HepG2 (cell line): Measurements from ENCODE around the gene ZFAND2B. TPM values are rescaled to one million over a fixed set of nuclear protein-coding genes. Genes with fewer than 3 reads are reported as not detected.

Experiments used
- ATAC-seq: fragments of 200-7000 bp; cut with Tn5 transposase; 3 replicates; pipeline ENCODE4 v1.9.1; 2020; ENCODE audit warnings: mild to moderate bottlenecking, moderate library complexity
- BruUV-seq: library from RNA; stranded (reverse); fragments of 400-500 nt; replicated peaks from 2 replicates; lab custom pipeline; 2021; lab: Mats Ljungman, UMichigan
- CTCF ChIA-PET: fragments of 300-600 bp; formaldehyde crosslinking; extraction: SDS; loops from one replicate; lab custom pipeline; 2021; ENCODE audit warnings: low total read pairs, inconsistent platforms, low intra/inter-chr PET ratio; lab: Yijun Ruan, JAX
- POLR2A ChIA-PET: fragments of 350-600 bp; sonication (Branson Sonifier 250); formaldehyde crosslinking; loops from one replicate; lab custom pipeline; 2020; ENCODE audit warnings: antibody characterized with exemption, inconsistent platforms; lab: Yijun Ruan, JAX
- DNase-seq: peaks from one replicate; pipeline ENCODE4 v3.0.0-alpha.2; 2015; ENCODE audit warnings: low spot score
- FAIRE-seq: peaks from 3 replicates; lab custom pipeline; 2011; peaks lifted over from hg19 to GRCh38; lab: Jason Lieb, UNC
- H2AFZ ChIP-seq: one replicate; pipeline ENCODE4 v1.6.1; 2011; ENCODE audit warnings: low read length, inconsistent platforms
- H3K27ac ChIP-seq: fragments of 300-600 bp; 3 replicates; pipeline ENCODE4 v1.8.0; 2011; ENCODE audit warnings: mixed run types, mild to moderate bottlenecking, mixed read lengths, low read length, inconsistent platforms; ENCODE audit not compliant: insufficient read depth; ENCODE audit errors: extremely low read length
- H3K27me3 ChIP-seq, 2 experiments: fragments of 200-600 bp in 1 of 2; 2 replicates in 1 of 2; 3 replicates in 1 of 2; pipeline versions ENCODE4 v1.6.0 to v1.8.0; 2011; ENCODE audit warnings: low read length in 2 of 2, mild to moderate bottlenecking in 2 of 2, moderate library complexity in 2 of 2, inconsistent platforms in 1 of 2; ENCODE audit not compliant: insufficient read depth in 2 of 2, control insufficient read depth in 1 of 2
- H3K36me3 ChIP-seq, 2 experiments: fragments of 200-600 bp in 1 of 2; replicated peaks in 1 of 2; 2 replicates in 1 of 2; 3 replicates in 1 of 2; pipeline versions ENCODE4 v1.5.1 to v1.8.0; 2011; ENCODE audit warnings: low read length in 2 of 2, inconsistent platforms in 1 of 2; ENCODE audit not compliant: insufficient read depth in 2 of 2, control insufficient read depth in 1 of 2
- H3K4me1 ChIP-seq: 2 replicates; pipeline ENCODE4 v1.5.1; 2012; ENCODE audit warnings: low read length, inconsistent platforms; ENCODE audit not compliant: insufficient read depth
- H3K4me2 ChIP-seq: 2 replicates; pipeline ENCODE4 v1.6.0; 2011; ENCODE audit warnings: low read depth, low read length, inconsistent platforms
- H3K4me3 ChIP-seq, 3 experiments: fragments of 200-600 bp in 1 of 3; sonication (generic), shearing (Covaris generic) in 1 of 3; replicated peaks in 1 of 3; 2 replicates each; pipeline ENCODE4 v1.5.1; 2011 to 2016; ENCODE audit warnings: low read length in 3 of 3, inconsistent platforms in 2 of 3, low read depth in 2 of 3, mild to moderate bottlenecking in 2 of 3, control low read depth in 1 of 3, mixed read lengths in 1 of 3; ENCODE audit not compliant: insufficient read depth in 1 of 3
- H3K79me2 ChIP-seq: one replicate; pipeline ENCODE4 v1.6.1; 2011; ENCODE audit warnings: low read length, inconsistent platforms; ENCODE audit not compliant: insufficient read depth
- H3K9ac ChIP-seq: 2 replicates; pipeline ENCODE4 v1.6.0; 2011; ENCODE audit warnings: mild to moderate bottlenecking, low read depth, low read length, inconsistent platforms; ENCODE audit not compliant: insufficient read depth
- H3K9me3 ChIP-seq: 2 replicates; pipeline ENCODE4 v1.5.1; 2012; ENCODE audit warnings: mild to moderate bottlenecking, low read length
- H4K20me1 ChIP-seq: 2 replicates; pipeline ENCODE4 v1.6.0; 2011; ENCODE audit warnings: inconsistent platforms, mild to moderate bottlenecking, low read length, moderate library complexity; ENCODE audit not compliant: insufficient read depth
- ATF5 ChIP-seq: sonication (generic); formaldehyde crosslinking; IDR thresholded peaks from 2 replicates; pipeline ENCODE4 v1.4.0; 2020; ENCODE audit warnings: mild to moderate bottlenecking, low read depth, missing genetic modification reagents
- DBP ChIP-seq: sonication (generic); formaldehyde crosslinking; IDR thresholded peaks from 2 replicates; pipeline ENCODE4 v1.4.0; 2020; ENCODE audit warnings: missing genetic modification reagents; ENCODE audit errors: not compliant biosample characterization
- HMGXB4 ChIP-seq, 2 experiments: sonication (generic) in 1 of 2; formaldehyde crosslinking in 1 of 2; IDR thresholded peaks; 2 replicates each; pipeline versions ENCODE4 v1.4.0 to v1.6.1; 2018 to 2020; ENCODE audit warnings: missing genetic modification reagents in 2 of 2, borderline replicate concordance in 1 of 2, low read depth in 1 of 2, mild to moderate bottlenecking in 1 of 2, missing biosample characterization in 1 of 2
- LRRFIP1 ChIP-seq: sonication (generic); formaldehyde crosslinking; conservative IDR thresholded peaks from 2 replicates; pipeline ENCODE4 v1.4.0; 2020; ENCODE audit warnings: missing genetic modification reagents
- NBN ChIP-seq: fragments of 450-650 bp; conservative IDR thresholded peaks from 2 replicates; pipeline ENCODE4 v1.6.1; 2017
- PHB2 ChIP-seq: fragments of 450-650 bp; IDR thresholded peaks from 2 replicates; pipeline ENCODE4 v1.6.1; 2018; ENCODE audit not compliant: partially characterized antibody
- RCOR2 ChIP-seq: IDR thresholded peaks from 2 replicates; pipeline ENCODE4 v1.6.1; 2016; ENCODE audit warnings: missing biosample characterization, missing genetic modification reagents
- SAP130 ChIP-seq: IDR thresholded peaks from 2 replicates; pipeline ENCODE4 v1.6.1; 2016; ENCODE audit warnings: low read depth
- TRIM22 ChIP-seq: fragments of 450-650 bp; IDR thresholded peaks from 2 replicates; pipeline ENCODE4 v1.6.1; 2017
- ZMYM2 ChIP-seq: sonication (generic); formaldehyde crosslinking; IDR thresholded peaks from 2 replicates; pipeline ENCODE4 v1.8.0; 2022; ENCODE audit warnings: mild to moderate bottlenecking, missing genetic modification reagents
- ZNF124 ChIP-seq: sonication (generic); formaldehyde crosslinking; IDR thresholded peaks from 2 replicates; pipeline ENCODE4 v1.4.0; 2020; ENCODE audit warnings: missing genetic modification reagents
- ZNF207 ChIP-seq: fragments of 450-650 bp; IDR thresholded peaks from 2 replicates; pipeline ENCODE4 v1.6.1; 2016; ENCODE audit warnings: antibody characterized with exemption, borderline replicate concordance
- ZNF577 ChIP-seq: sonication (generic); formaldehyde crosslinking; IDR thresholded peaks from 2 replicates; pipeline ENCODE4 v1.4.0; 2020; ENCODE audit warnings: mild to moderate bottlenecking, low read depth, missing genetic modification reagents, borderline replicate concordance
- WGBS: methylation state at CpG from one replicate; pipeline ENCODE4 v1.1.6; 2017; ENCODE audit warnings: low lambda C conversion rate; 5-methylcytosine and 5-hydroxymethylcytosine counted together
- in situ Hi-C: cut with HindIII; loops from 2 replicates; pipeline ENCODE4 v1.10.0; 2017; ENCODE audit warnings: low pct_unique_long_range_greater_than_20kb; ENCODE audit not compliant: extremely low pct_ligation_motif_present
- intact Hi-C: fragments of 100-400 bp; cut with micrococcal nuclease; formaldehyde crosslinking; loops from one replicate; pipeline ENCODE4 v1.10.0; 2022; ENCODE audit not compliant: unreplicated experiment
- polyA plus RNA-seq, 8 experiments: library from polyadenylated mRNA; depleted of rRNA in 3 of 8; stranded (reverse) in 7 of 8; unstranded in 1 of 8; fragments of >200 nt; fragmentation: Illumina TruSeq in 4 of 8; extraction: Trizol in 4 of 8; gene quantifications; 2 replicates each; pipeline versions ENCODE4 v1.2.1 to v1.2.3, GENCODE V29; 2011 to 2016; ENCODE audit warnings: low read depth in 4 of 8, missing spikeins in 1 of 8, mixed read lengths in 1 of 8; ENCODE audit not compliant: insufficient read depth in 1 of 8
- total RNA-seq, 5 experiments: library from RNA; depleted of rRNA; stranded (reverse); fragments of >200 nt; fragmentation: Illumina TruSeq; extraction: Trizol; gene quantifications; 2 replicates each; pipeline ENCODE4 v1.2.3, GENCODE V29; 2016; ENCODE audit warnings: low read depth in 1 of 5

ZFAND2B gene
- total and polyA plus RNA-seq, 2 of the 13 experiments (the other 11 are each of a cell fraction or from before 2014, with no cell fraction given) = 53.3 to 115 TPM

- Histone ChIP-seq H3K4me1 (peaks cover 43% of the 10 kb centered on the region), H4K20me1 (no peaks in the 10 kb centered on the region), H3K27ac (peak within 1 kb of the TSS; percentile 92), H3K9ac (peak within 1 kb of the TSS; percentile 85), H3K4me3 (peak within 1 kb of the TSS; percentile 80 to 92 (median 85)), H3K27me3 (no peaks in the 10 kb centered on the region), H3K79me2 (peaks cover 11% of the 10 kb centered on the region), H3K4me2 (peak within 1 kb of the TSS; percentile 99), H3K36me3 (peaks cover 39 to 63% of the 10 kb centered on the region in 2 experiments), H3K9me3 (no peaks in the 10 kb centered on the region), H2AFZ (no peak within 1 kb of the TSS)
- intact Hi-C loops = loop anchor here (1.0 to 2.0 kb wide), 4 partner anchors 10 to 76 kb away; partner anchors contain the start of genes ANKZF1, ATG9A, CNPPD1 and NHEJ1
- CTCF ChIA-PET = interaction anchor here (1.5 kb wide), 1 partner anchor 76 kb away, joined by 8 read pairs; no protein-coding TSS in a partner anchor
- FAIRE-seq (peak; percentile 97), ATAC-seq (peak; percentile 79), DNase-seq (peak; percentile 93)
- TSS peak; percentile 57 for BruUV-seq
- in situ Hi-C loops = no loop called here
- WGBS = 74% methylated on average over 29 of the region's 71 CpGs
- POLR2A ChIA-PET = interaction anchor here (0.7 to 6.2 kb wide), 14 partner anchors 10 to 161 kb away, joined by 3 to 196 read pairs (median 16); partner anchors contain the start of genes ANKZF1, ATG9A, CNPPD1 and DNAJB2
- TF ChIP-seq ZMYM2 = peak; percentile 59; the same call in 1 of the 2 replicates
- TF ChIP-seq ZNF124 (CRISPR knock-in tag) = peak; percentile 94; the same call in 1 of the 2 replicates
- TF ChIP-seq SAP130 (CRISPR knock-in tag) = peak; percentile 99
- peak; percentile 63; the same call in 1 of the 2 replicates for TF ChIP-seq LRRFIP1
- no peak for TF ChIP-seq TRIM22
- TF ChIP-seq RCOR2 (CRISPR knock-in tag) = 0 out of 2 replicates have a peak, but pooled peaks have one; percentile 37
- no peak for TF ChIP-seq NBN
- peak; percentile 85 to 89 for TF ChIP-seq HMGXB4 (CRISPR knock-in tag; IDR thresholded peaks at IDR 0.05; ENCODE audit: borderline replicate concordance in 1 of 2, low read depth in 1 of 2)
- no peak for TF ChIP-seq ZNF577
- peak; percentile 12 for TF ChIP-seq DBP
- TF ChIP-seq ATF5 = 0 out of 2 replicates have a peak, but pooled peaks have one; percentile 84
- TF ChIP-seq ZNF207 = no peak
- TF ChIP-seq PHB2 = no peak
These were observed 12.4 kb downstream of the ZFAND2B start, which contains the start of gene ABCB6 for GRCh38 chr2:219218732-219219701. ABCB6 (minus strand) TSS chr2:219218958; CDS start chr2:219218673, 285 bp downstream.
